OCI-LY1 (cell line): ENCODE results near the gene CRYGA.

Experiments used
- H2AFZ ChIP-seq: fragments of 200-600 bp; sonication (generic), shearing (Covaris generic); 2 replicates; pipeline ENCODE4 v1.6.0; 2014; ENCODE audit warnings: antibody characterized with exemption, mild to moderate bottlenecking, low read length
- H3F3A ChIP-seq: fragments of 200-600 bp; sonication (generic), shearing (Covaris generic); 2 replicates; pipeline ENCODE4 v1.6.0; 2014; ENCODE audit warnings: mild to moderate bottlenecking, antibody characterized with exemption, low read length, moderate library complexity; ENCODE audit not compliant: insufficient read depth
- H3K27ac ChIP-seq: fragments of 200-600 bp; sonication (generic); 2 replicates; pipeline ENCODE4 v1.5.1; 2014; ENCODE audit warnings: low read length, mixed run types, mild to moderate bottlenecking, low read depth; ENCODE audit not compliant: poor library complexity, severe bottlenecking
- H3K27me3 ChIP-seq: fragments of 200-600 bp; sonication (generic); 2 replicates; pipeline ENCODE4 v1.6.0; 2014; ENCODE audit warnings: antibody characterized with exemption, mild to moderate bottlenecking, low read length, moderate library complexity; ENCODE audit not compliant: insufficient read depth
- H3K36me3 ChIP-seq: fragments of 200-600 bp; sonication (generic); 2 replicates; pipeline ENCODE4 v1.6.1; 2014; ENCODE audit warnings: mild to moderate bottlenecking, antibody characterized with exemption, low read length, moderate library complexity, mixed read lengths; ENCODE audit not compliant: insufficient read depth
- H3K4me1 ChIP-seq: fragments of 200-600 bp; sonication (generic); 2 replicates; pipeline ENCODE4 v1.5.1; 2014; ENCODE audit warnings: mild to moderate bottlenecking, low read length, moderate library complexity; ENCODE audit not compliant: insufficient read depth, severe bottlenecking
- H3K4me2 ChIP-seq: fragments of 200-600 bp; sonication (generic), shearing (Covaris generic); 2 replicates; pipeline ENCODE4 v1.6.1; 2014; ENCODE audit warnings: low read length
- H3K4me3 ChIP-seq: fragments of 200-600 bp; sonication (generic); 2 replicates; pipeline ENCODE4 v1.5.1; 2014; ENCODE audit warnings: low read length, low read depth, mild to moderate bottlenecking, mixed read lengths; ENCODE audit not compliant: poor library complexity, severe bottlenecking
- H3K79me2 ChIP-seq: fragments of 200-600 bp; shearing (Covaris generic); 2 replicates; pipeline ENCODE4 v1.6.1; 2016; ENCODE audit warnings: mixed run types, low read length, mixed read lengths; ENCODE audit not compliant: insufficient read depth
- H3K9ac ChIP-seq: fragments of 200-600 bp; sonication (generic), shearing (Covaris generic); 2 replicates; pipeline ENCODE4 v1.6.1; 2014; ENCODE audit warnings: mild to moderate bottlenecking, low read length, mixed read lengths
- H3K9me2 ChIP-seq: fragments of 200-600 bp; sonication (generic), shearing (Covaris generic); 2 replicates; pipeline ENCODE4 v1.6.1; 2014; ENCODE audit warnings: low read depth, mild to moderate bottlenecking, low read length, mixed read lengths
- H3K9me3 ChIP-seq: fragments of 200-600 bp; shearing (Covaris generic); 2 replicates; pipeline ENCODE4 v1.6.1; 2014; ENCODE audit warnings: low read length, mixed read lengths
- H4K20me1 ChIP-seq: fragments of 200-600 bp; sonication (generic), shearing (Covaris generic); 2 replicates; pipeline ENCODE4 v1.6.0; 2016; ENCODE audit warnings: mild to moderate bottlenecking, low read length; ENCODE audit not compliant: insufficient read depth
- CTCF ChIP-seq: fragments of 200-600 bp; sonication (generic), shearing (Covaris generic); IDR thresholded peaks from 2 replicates; pipeline ENCODE4 v1.5.1; 2017; ENCODE audit warnings: mild to moderate bottlenecking, antibody characterized with exemption, low read length, moderate library complexity, mixed read lengths
- EZH2 ChIP-seq: fragments of 200-600 bp; sonication (generic), shearing (Covaris generic); IDR thresholded peaks from 2 replicates; pipeline ENCODE4 v1.8.0; 2017; ENCODE audit warnings: borderline replicate concordance, mixed run types, mild to moderate bottlenecking, antibody characterized with exemption, low read length, moderate library complexity, mixed read lengths

CRYGA gene

GRCh38 chr2:208192611-208193236, 29.3 kb upstream of the CRYGA start:
- Histone ChIP-seq H3K36me3 (no peaks in the 10 kb centered on the region), H3K79me2 (no peaks in the 10 kb centered on the region), H3K4me2 (no peak overlapping the region), H4K20me1 (no peaks in the 10 kb centered on the region), H3F3A (no peaks in the 10 kb centered on the region), H3K9me3 (no peaks in the 10 kb centered on the region), H3K9ac (no peak overlapping the region), H3K27me3 (no peaks in the 10 kb centered on the region), H3K9me2 (no peaks in the 10 kb centered on the region), H2AFZ (no peak overlapping the region), H3K4me3 (no peak overlapping the region), H3K27ac (no peak overlapping the region), H3K4me1 (no peaks in the 10 kb centered on the region)
- TF ChIP-seq CTCF, result no peak
- no peak for TF ChIP-seq EZH2

GRCh38 chr2:208189810-208190503, 26.6 kb upstream of the CRYGA start, which contains the start of gene C2orf80:
TSS of gene C2orf80 (minus strand) at chr2:208190030. CDS start at chr2:208186986, 3,044 bp downstream.
- no peaks in the 10 kb centered on the region for H3K9me2 ChIP-seq
- H3K4me2 ChIP-seq, result no peak within 1 kb of the TSS
- H2AFZ ChIP-seq, result no peak within 1 kb of the TSS

GRCh38 chr2:208189069-208189809, 25.9 kb upstream of the CRYGA start:
- TF ChIP-seq EZH2, result no peak
- no peak for TF ChIP-seq CTCF
- Histone ChIP-seq H3K79me2 (no peaks in the 10 kb centered on the region), H3K9me3 (no peaks in the 10 kb centered on the region), H3F3A (no peaks in the 10 kb centered on the region), H3K27me3 (no peaks in the 10 kb centered on the region), H3K36me3 (no peaks in the 10 kb centered on the region), H3K4me2 (no peak overlapping the region), H3K9ac (no peak overlapping the region), H3K9me2 (no peaks in the 10 kb centered on the region), H4K20me1 (no peaks in the 10 kb centered on the region), H2AFZ (no peak overlapping the region), H3K27ac (no peak overlapping the region), H3K4me1 (no peaks in the 10 kb centered on the region), H3K4me3 (no peak overlapping the region)

More at GRCh38 chr2:208189810-208190503, 26.6 kb upstream of the CRYGA start, which contains the start of gene C2orf80:
- no peak within 1 kb of the TSS for H3K9ac ChIP-seq
- no peaks in the 10 kb centered on the region for H3K4me1 ChIP-seq
- H3K9me3 ChIP-seq, result no peaks in the 10 kb centered on the region
- H4K20me1 ChIP-seq, result no peaks in the 10 kb centered on the region
- H3K79me2 ChIP-seq, result no peaks in the 10 kb centered on the region
- TF ChIP-seq CTCF, result no peak
- no peak for TF ChIP-seq EZH2
- H3K27me3 ChIP-seq, result no peaks in the 10 kb centered on the region
- H3K4me3 ChIP-seq, result no peak within 1 kb of the TSS
- H3F3A ChIP-seq, result no peaks in the 10 kb centered on the region
- H3K36me3 ChIP-seq, result no peaks in the 10 kb centered on the region
- no peak within 1 kb of the TSS for H3K27ac ChIP-seq
